GM10847 (cell line): ENCODE measurements around the gene RRM1.

ENCODE experiments used
- POLR2A ChIP-seq: IDR thresholded peaks from 2 replicates; pipeline ENCODE4 v1.6.1; 2011; ENCODE audit not compliant: insufficient read length; ENCODE audit errors: extremely low read depth

The RRM1 gene

GRCh38 chr11:4164884-4165590, 70.4 kb downstream of the RRM1 start:
- no peak for TF ChIP-seq POLR2A

GRCh38 chr11:4167292-4167691, 72.7 kb downstream of the RRM1 start:
- no peak for TF ChIP-seq POLR2A

- TF ChIP-seq POLR2A = no peak
Observed at GRCh38 chr11:4167758-4168157, 73.2 kb downstream of the RRM1 start.

- TF ChIP-seq POLR2A = no peak
Observed at GRCh38 chr11:4178813-4179662, 84.4 kb downstream of the RRM1 start.

- no peak for TF ChIP-seq POLR2A
Observed at GRCh38 chr11:4180441-4181183, 86.0 kb downstream of the RRM1 start.

GRCh38 chr11:4181782-4182721, 87.5 kb downstream of the RRM1 start:
- no peak for TF ChIP-seq POLR2A

DNA sequence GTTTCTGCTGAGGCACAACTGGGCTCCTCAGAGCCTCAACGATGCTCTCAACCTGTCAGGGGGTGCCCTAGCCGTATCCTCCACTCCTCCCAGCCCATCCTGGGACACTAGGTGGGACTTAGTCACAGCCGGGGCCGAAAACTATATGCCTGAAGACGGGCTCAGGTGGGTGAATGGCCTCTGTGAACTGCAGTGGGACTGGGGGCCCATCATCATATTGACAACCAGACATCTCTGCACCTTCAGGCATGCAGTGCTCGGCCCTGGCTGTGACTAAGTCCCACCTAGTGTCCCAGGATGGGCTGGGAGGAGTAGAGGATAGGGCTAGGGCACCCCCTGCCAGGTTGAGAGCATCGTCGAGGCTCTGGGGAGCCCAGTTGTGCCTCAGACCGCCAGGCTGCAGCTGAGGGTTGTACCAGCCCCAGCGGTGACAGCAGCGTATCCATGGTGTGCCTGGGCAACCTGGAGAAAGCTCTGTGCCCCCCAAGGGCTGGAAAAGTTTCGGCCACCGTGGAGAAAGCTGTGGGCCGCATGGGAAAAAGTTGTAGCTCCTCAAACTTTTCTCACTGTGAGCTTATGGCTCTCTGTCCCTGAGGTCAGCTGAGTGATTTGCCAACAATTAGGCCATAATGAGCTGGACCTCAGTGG, 88.9 kb downstream of the RRM1 start:
- TF ChIP-seq POLR2A = no peak

- no peak for TF ChIP-seq POLR2A
Observed at GRCh38 chr11:4184163-4184916, 89.7 kb downstream of the RRM1 start.

DNA sequence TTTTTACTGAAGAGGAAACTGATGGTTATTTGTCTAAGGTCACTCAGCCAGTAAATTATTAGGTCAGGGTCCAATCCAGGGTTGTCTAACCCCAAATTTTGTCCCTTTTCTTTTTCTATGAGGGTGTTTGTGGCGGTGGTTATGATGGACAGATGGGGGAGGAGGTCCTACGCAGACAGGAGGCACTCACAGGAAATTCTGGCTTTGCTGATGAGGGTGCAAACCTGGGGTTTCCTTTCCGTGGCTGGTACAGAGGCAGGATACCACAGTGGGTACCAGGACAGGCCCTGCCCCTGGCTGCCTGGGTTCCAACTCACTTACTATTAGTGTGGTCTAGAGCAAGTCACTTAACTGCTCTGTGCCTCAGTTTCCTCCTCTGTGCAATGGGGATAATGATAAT, 91.0 kb downstream of the RRM1 start:
- no peak for TF ChIP-seq POLR2A

GRCh38 chr11:4186464-4187054, 92.0 kb downstream of the RRM1 start:
- TF ChIP-seq POLR2A = no peak

GRCh38 chr11:4187055-4187988, 92.7 kb downstream of the RRM1 start:
- TF ChIP-seq POLR2A = no peak
